ENCODE results near the gene RCN1. TPM values are rescaled to one million over a fixed set of nuclear protein-coding genes. Genes with fewer than 3 reads are reported as not detected.

The RCN1 gene
- total RNA-seq, 4 donors from 2014 or later = 52.0 to 101 (median 75.7) TPM

- no peaks in the 10 kb centered on the region for H3K27me3 ChIP-seq
Observed at GRCh38 chr11:32079553-32079952, 11.3 kb upstream of the RCN1 start.

GRCh38 chr11:32080361-32080980 is 10.4 kb upstream of the RCN1 start:
- no peak for DNase-seq
- TF ChIP-seq POLR2A (IDR thresholded peaks at IDR 0.05) (no peak), CTCF (IDR thresholded peaks at IDR 0.05) (no peak)
- no peak overlapping the region for H3K4me3 ChIP-seq (replicated peaks in 1 of 3)
- H3K9me3 ChIP-seq = no peaks in the 10 kb centered on the region
- 87 to 92% methylated on average over 2 of the region's 2 CpGs for WGBS, 2 donors
- no peaks in the 10 kb centered on the region for H3K27me3 ChIP-seq
- H3K4me1 ChIP-seq = no peaks in the 10 kb centered on the region
- H3K27ac ChIP-seq = no peak overlapping the region
- intact Hi-C loops (cut with DNase I) = no loop called here
- H3K36me3 ChIP-seq = no peaks in the 10 kb centered on the region

More at GRCh38 chr11:32079553-32079952, 11.3 kb upstream of the RCN1 start:
- TF ChIP-seq CTCF (IDR thresholded peaks at IDR 0.05) = no peak
- no peak for TF ChIP-seq POLR2A (IDR thresholded peaks at IDR 0.05)
- no peaks in the 10 kb centered on the region for H3K4me1 ChIP-seq
- no peaks in the 10 kb centered on the region for H3K9me3 ChIP-seq
- no peak overlapping the region for H3K4me3 ChIP-seq (replicated peaks in 1 of 3)
- H3K27ac ChIP-seq = no peak overlapping the region
- intact Hi-C loops (cut with DNase I) = no loop called here
- WGBS, 2 donors = 84 to 89% methylated on average over 4 of the region's 4 CpGs
- H3K36me3 ChIP-seq = no peaks in the 10 kb centered on the region
- no peak for DNase-seq

GRCh38 chr11:32081129-32081641 is 9.7 kb upstream of the RCN1 start:
- H3K27me3 ChIP-seq = no peaks in the 10 kb centered on the region
- no peaks in the 10 kb centered on the region for H3K36me3 ChIP-seq
- no peaks in the 10 kb centered on the region for H3K4me1 ChIP-seq
- H3K4me3 ChIP-seq (replicated peaks in 1 of 3) = no peak overlapping the region
- intact Hi-C loops (cut with DNase I) = no loop called here
- WGBS, 2 donors = 67 to 68% methylated on average over 3 of the region's 3 CpGs
- no peaks in the 10 kb centered on the region for H3K9me3 ChIP-seq
- peak; percentile 8 to 14 for DNase-seq
- TF ChIP-seq POLR2A (IDR thresholded peaks at IDR 0.05) (no peak), CTCF (IDR thresholded peaks at IDR 0.05) (no peak)
- no peak overlapping the region for H3K27ac ChIP-seq

- no peaks in the 10 kb centered on the region for H3K4me1 ChIP-seq
- no peaks in the 10 kb centered on the region for H3K9me3 ChIP-seq
- H3K36me3 ChIP-seq = no peaks in the 10 kb centered on the region
- no peak overlapping the region for H3K4me3 ChIP-seq (replicated peaks in 1 of 3)
- TF ChIP-seq CTCF (IDR thresholded peaks at IDR 0.05) (no peak), POLR2A (IDR thresholded peaks at IDR 0.05) (no peak)
- no peak overlapping the region for H3K27ac ChIP-seq
- intact Hi-C loops (cut with DNase I) = no loop called here
- H3K27me3 ChIP-seq = no peaks in the 10 kb centered on the region
- 95 to 97% methylated on average over 1 of the region's 1 CpG for WGBS, 2 donors
- no peak for DNase-seq
Observed at GRCh38 chr11:32081901-32082300, 9.0 kb upstream of the RCN1 start.

- Histone ChIP-seq H3K4me1 (no peaks in the 10 kb centered on the region), H3K9me3 (no peaks in the 10 kb centered on the region), H3K27me3 (no peaks in the 10 kb centered on the region), H3K36me3 (no peaks in the 10 kb centered on the region), H3K4me3 (replicated peaks in 1 of 3) (no peak overlapping the region), H3K27ac (no peak overlapping the region)
- WGBS, 2 donors = 79% methylated on average over 5 of the region's 5 CpGs
- intact Hi-C loops (cut with DNase I) = no loop called here
- TF ChIP-seq CTCF (IDR thresholded peaks at IDR 0.05) (no peak), POLR2A (IDR thresholded peaks at IDR 0.05) (no peak)
- no peak for DNase-seq
Observed at GRCh38 chr11:32082346-32082986, 8.4 kb upstream of the RCN1 start.

Measured in thyroid gland (tissue), 4 donors.